Measurements from ENCODE around the gene PDE7B.
"Not testable (repeated sequence)": the region's sequence is repeated elsewhere in the genome, so short reads cannot be mapped to it uniquely, and the experiment has no call there.

Gene PDE7B

DNA sequence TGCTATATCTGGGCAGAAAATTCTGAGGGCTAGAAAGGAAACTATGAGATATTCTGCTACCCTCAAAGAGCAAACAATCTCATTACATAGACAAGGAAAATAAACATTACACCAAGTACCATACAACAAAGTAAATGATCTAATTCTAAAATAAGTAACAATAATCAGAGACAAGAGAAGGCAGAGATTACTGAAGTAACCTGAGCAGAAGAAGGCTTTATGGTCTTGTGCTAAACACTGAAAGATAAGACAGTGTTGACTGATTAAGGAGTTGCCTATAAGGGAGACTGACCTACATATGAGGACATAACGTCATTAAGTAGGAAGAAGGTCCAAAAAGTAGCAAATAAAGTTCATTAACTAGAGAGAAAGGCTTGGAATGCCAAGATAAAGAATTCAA lies 264.4 kb downstream of the PDE7B start:
- no peak for DNase-seq

DNA sequence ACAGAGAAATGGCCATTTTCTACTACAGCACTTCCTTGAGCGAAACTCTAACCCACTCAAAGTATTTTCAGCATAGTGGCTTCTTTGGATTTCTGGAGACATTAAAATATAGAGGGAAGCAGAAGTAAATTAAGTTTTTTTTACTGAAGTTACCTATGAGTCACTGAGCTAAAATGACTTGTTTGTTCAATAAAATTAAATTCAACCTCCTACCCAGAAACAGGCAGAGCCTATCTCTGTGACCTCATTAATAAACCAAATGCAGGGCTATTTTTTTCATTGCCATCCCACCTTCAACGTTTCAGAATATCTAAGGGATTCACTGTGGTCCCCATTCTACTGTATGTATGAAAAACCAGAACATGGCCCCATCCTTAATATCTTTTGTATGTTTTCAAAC lies 265.6 kb downstream of the PDE7B start:
- no peak for DNase-seq

DNA sequence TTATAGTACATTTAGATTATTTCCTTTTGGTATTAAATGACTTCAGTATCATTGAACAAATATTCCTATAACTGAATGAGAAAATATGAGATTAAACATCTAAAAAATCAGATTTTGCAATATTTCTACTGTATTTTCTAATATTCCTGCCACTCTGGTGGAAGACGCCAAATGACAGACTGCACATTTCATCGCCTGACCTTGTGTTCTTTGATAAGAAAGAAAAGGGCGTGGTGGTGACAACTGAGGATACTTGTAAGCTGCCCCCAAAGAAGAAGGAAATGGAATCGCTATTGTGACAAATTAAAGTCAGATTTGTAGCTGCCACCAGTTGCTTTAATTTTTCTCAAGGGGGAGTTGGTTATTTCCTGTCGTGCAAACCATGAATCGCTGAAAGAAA lies 267.3 kb downstream of the PDE7B start:
- DNase-seq, result no peak

DNA sequence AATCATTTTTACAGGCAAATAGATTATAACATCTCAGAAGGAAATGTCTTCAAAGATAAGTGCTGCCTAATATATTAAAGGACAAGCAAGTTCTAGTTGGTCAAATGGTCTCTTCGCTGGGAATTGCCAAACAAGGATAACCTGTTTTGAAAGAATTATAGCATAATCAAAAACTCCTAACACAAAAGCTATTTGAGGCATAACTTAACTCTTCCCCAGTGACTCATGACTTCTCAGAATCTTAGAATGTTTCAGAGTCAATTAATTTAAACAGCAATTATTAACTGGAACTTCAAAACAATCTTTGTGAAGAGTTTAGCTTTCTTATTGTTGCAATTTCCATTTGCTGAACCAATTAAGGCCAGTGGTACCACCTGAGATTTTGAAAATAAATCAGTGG lies 272.0 kb downstream of the PDE7B start:
- no peak for DNase-seq

DNA sequence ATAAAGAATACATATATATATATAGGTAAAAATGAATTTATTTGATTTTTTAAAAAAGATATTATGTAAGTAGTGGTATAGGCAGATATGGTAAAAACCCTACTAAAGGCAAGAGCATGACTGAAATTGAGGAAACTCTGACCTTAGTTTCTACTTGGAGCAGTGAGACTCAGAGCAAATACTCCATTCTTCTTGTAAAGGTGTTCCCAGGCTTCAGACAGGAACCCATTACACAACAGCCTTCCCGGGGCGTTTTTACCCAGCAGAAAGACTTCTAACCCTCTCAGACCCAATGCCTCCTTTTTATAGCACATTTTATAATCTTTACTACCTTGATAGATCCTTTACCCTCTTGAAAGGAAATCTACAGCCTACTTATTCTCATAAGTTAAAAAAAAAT lies 274.1 kb downstream of the PDE7B start:
- DNase-seq, result no peak

DNA sequence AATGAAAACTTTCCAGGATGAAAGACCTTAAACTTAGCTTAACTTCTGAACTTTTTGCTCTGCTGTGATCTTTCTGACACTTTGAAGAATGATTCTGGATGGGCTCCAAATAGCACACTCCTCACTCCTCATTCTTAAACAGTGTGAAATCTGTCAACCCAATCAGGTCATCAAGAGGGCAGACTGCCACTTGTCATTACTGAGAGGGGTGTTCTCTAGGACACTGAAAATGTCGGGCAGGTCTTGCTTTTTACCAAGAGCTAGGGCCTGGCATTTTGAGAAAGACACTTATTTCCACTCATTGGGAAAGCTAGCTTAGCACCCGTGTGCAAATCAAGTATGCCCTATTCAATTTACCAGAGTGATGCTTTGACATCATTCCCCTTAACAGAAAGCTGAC lies 276.4 kb downstream of the PDE7B start:
- no peak for DNase-seq

DNA sequence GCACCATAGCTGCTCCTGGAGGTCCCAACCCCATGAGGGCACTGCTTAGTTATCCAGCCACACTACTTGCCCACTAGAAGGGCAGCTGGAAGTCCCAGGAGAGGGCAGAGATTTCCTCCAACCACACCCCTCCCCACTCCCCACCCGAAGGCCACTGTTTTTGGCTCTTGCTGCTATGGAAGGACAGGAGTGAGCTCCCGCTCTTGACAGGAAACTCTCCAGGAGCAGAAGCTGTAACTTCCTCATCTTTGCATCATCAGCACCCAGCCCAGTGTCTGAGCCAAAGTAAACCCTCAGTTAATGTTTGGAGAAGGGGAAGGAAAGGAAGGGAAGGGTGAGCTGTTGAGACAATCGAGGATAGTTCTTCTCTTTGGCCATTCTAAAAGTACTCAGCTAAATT lies 277.9 kb downstream of the PDE7B start:
- no peak for DNase-seq

DNA sequence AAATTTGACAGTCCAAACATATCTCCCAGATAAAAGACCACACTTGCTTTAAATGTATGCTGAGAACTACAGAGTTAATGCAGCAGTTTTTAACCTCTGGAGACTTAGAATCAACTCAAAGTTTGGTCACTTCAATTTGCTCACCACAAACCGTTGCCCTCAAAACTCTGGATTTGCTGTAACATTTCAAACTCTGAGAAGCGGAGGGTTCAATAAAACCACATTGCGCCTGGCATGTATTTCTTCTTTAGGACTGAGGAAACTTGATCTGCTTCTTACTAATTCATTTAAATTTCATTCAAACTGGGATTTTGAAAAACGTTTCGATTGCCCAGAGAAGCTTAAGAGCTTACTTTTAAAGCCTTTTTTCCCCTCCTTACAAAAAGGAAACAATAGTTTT lies 282.8 kb downstream of the PDE7B start:
- no peak for DNase-seq

DNA sequence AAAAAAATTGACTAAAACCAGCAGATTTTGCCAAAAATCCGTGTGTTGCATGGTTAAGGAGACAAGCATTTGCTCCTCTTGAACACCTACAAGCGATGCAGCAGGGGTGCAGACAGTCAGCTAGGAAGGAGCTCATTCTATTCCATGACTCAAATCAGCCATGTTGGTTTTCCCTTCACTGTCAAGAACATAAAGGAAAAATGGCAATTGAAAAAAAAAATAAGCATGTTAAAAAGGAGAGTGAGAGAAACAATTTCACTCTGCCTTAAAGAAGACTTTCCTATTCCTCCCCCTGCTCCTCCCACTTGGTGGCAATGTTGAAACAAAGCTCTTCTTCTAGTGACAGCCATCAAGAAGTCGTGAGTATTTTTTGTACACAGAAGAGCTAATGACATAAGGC lies 283.2 kb downstream of the PDE7B start:
- no peak for DNase-seq

DNA sequence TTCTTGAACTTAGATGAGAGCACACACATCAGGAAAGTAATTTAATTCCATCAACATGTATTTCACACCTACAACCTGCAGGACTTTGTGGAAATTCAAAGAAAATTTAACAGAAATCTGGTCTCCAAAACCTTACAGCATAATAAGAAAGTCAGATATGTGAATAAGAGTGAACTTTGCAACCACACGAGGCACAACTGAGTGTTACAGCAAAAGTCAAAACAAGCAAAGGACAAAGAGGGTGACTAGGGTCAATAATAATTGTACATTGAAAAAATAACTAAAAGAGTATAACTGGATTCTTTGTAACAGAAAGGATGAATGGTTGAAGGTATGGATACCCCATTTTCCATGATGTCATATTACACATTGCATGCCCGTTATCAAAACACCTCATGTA lies 284.8 kb downstream of the PDE7B start:
- DNase-seq, result no peak

DNA sequence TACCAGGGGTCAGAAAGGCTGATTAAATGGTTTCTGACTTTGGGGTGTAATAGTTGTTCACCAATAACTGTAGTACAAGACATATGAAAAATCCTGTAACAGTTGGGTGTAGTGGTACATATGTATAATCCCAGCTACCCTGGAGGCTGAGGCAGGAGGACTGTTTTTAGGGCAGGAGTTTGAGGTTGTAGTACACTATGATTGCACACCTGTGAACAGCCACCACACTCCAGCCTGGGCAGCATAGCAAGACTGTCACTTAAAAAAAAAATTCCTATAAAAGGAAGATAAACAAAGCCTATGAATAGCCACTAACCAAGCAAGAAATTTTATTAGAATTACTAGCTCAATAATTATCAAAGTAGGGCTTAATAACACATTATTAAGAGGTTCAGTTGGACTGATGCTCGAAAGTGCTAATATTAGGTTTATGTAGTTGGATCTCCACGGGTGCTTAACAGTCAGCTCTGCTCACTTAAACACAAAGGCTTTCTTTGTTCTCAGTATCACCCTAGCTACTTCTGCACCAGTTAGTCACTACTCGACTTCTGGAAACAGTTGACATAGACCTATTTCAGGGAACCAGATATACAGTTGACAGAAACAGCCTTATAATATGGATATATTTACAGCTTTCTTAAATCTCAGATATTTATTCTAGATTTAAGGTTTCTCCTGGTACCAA lies 285.6 kb downstream of the PDE7B start:
- no peak for DNase-seq

DNA sequence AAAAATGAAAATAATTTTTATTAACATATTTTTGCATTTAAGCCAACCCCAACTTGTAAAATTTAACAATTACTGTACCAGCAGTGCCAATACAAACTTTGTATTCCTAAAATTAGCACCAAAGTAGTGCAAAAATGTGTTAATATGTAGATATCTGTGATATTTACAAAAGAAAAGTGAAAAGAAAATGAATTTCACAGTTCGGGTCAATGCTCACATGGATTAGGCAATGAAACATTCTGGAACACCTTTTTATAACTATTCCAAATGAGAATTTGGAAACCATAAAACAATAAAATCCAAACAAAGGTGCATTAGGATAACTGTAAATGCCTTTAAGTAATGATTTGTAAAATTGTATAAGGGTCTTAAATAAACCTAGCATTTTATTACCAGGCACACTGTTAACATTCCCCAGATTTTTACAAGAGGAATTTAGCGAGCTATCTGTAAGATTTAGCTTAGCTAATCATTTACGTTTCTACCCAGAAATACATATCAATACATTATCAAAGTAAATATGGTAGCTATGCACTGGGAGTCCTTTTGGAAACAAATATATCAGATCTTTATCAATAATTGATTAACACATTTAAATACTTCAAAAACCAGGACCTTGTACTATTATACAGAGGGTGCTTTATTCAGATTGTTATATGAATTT lies 286.4 kb downstream of the PDE7B start:
- no peak for DNase-seq

DNA sequence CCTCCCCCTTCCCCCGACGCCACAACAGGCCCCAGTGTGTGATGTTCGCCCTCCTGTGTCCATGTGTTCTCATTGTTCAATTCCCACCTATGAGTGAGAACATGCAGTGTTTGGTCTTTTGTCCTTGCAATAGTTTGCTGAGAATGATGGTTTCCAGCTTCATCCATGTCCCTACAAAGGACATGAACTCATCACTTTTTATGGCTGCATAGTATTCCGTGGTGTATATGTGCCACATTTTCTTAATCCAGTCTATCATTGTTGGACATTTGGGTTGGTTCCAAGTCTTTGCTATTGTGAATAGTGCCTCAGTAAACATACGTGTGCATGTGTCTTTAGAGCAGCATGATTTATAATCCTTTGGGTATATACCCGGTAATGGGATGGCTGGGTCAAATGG lies 287.6 kb downstream of the PDE7B start:
- DNase-seq, result not testable (repeated sequence)

DNA sequence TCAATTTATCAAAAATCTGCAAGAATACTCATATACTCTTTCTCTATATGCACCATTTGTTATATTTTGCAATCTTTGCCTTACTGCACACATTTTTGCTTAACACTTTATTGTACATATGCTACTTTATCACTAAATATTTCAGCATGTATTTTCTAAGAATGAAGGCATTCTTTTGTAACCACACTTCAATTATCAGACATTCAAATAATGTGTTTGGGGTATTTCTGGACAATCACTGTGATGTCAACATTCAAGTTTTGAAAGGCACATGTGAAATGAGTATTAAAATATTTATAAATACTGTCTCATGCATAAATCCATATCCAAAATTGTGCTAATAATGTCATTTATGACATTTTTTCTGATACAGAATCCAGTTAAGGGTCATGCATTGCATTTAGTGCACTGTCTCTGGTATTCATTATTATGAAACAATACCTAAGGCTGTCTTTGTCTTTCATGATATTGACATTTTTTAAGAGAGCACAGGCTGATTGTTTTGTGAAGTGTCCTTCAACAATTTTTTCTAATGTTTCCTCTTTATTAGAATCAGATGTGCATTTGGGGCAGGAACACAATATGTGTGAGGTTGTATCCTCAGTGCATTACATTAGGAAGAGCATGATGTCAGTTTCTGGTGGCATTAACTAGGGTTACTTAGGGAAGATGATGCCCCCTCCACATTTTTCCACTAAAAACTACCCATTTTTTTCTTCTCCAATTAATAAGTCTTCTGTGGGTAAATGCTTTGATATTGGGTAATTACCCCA lies 292.9 kb downstream of the PDE7B start:
- DNase-seq, result no peak

DNA sequence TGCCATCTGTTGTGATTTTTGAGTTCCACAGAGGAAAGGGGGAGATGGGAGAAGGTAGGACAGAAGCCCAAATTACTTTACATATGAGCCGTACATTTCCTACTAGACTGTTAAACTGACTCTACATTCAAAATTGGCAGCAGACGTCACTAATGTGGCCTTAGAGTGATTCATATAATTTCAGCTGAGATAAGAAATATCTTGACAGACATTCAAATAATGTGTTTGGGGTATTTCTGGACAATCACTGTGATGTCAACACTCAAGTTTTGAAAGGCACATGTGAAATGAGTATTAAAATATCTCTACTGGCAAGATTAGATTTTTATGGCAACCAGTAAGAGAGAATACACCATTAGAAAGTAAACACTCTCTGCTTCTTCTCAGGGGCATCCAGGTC lies 294.6 kb downstream of the PDE7B start:
- no peak for DNase-seq

DNA sequence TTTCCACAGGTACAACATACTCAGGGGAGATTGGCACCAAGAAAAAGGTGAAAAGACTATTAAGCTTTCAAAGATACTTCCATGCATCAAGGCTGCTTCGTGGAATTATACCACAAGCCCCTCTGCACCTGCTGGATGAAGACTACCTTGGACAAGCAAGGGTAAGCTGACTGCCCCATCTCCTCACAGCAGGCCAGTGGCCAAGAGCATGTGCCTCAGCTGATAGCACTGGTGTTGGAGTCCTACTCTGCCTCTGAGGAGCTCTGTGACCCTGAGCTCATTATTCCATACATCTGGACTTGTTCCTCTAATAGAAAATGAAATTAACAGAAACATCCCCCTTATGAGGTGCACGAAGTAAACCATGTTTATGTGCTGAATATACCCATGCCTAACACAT lies 295.8 kb downstream of the PDE7B start:
- DNase-seq, result no peak

DNA sequence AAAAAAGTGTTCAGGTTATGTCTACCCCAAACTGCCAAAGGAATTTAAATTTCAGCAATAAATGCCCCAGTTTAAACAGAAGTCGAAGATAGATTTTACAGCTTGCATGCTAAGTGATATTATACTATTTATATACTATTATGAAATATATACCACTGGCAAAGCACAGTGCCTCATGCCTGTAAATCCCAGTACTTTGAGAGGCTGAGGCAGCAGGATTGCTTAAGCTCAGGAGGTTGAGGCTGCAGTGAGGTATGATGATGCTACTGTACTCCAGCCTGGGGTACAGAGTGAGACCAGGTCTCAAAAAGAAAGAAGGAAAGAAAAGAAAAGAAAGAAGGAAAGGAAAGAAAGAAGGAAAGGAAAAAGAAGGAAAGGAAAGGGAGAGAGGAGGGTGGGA lies 296.6 kb downstream of the PDE7B start:
- DNase-seq, result no peak

DNA sequence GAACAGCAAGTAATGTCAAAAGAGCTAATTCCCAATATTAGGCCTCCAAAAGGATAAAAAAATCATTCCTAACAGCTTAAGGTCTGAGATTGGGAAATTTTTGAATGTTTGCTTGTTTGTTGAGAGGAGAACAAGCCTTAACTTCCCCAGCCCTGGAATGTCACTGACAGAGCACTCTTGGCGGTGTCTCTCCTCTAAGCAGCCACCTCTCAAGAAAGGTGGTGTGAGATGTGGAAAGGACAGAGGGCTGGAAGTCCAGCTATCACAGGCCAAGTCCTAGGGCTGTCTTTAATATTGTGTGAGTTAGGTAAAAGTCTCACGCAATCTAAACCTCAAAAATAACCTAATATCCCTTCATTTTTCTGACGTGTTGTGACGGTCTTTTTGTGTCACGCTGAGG lies 297.0 kb downstream of the PDE7B start:
- no peak for DNase-seq

DNA sequence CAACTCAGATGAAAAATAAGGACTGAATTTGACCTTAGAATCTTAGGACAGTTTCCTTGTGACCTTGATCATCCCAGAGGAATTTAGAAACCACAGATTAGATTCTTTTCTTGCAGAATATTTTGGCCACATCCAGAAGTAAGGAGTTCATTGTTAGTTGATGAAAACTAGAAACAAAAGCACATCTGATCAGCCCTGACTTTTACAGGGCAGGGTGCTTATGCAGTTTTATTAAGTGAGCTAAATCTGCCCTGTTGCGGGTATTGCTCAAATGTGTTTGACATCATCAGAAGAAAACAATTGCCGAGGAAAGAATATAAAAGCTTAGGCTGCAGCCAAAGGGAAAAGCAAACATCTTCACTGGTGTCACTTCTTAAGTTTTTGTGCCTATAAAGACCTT lies 297.8 kb downstream of the PDE7B start:
- no peak for DNase-seq

DNA sequence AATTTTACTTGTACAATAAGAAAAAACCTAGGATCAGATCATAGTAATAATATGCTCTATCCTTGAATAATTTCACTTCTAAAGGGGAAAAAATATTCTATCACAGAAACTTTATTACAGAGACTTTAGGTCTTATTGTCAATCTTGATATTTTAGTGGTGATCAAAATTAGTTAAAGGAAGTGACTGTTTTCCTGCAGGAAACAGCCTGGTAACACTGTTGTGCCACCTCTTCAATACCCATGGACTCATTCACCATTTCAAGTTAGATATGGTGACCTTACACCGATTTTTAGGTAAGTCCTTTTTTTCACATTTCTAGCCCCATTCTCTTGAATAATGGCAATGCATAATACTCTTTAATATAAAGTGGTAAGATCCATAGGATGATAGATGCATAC lies 299.5 kb downstream of the PDE7B start:
- no peak for DNase-seq

DNA sequence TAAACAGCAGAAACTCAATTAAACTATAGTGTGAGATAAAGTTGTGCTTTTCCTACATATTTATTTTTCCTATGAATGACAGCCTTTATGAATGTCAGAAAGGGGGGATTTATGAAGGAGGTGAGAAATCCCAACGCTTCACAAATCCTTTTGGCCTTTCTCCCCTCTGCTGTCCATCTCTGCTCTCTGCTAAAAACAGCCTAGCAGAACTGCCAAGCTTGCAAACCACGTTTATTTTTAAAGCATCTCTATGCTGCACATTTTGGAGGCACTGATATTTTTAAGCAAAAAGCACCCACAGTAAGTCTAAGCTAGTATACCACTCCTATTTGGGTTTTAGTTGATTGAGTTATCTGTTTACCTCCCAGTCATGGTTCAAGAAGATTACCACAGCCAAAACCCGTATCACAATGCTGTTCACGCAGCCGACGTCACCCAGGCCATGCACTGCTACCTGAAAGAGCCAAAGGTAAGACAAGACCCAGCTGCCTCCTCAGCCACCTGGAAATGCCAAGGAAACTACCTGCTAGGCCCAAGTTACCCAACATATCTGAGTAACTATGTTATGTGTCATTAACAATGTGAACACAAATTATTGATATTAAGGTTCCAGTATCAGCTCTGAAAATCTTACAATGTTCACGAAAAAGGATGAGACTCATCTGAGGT lies 302.3 kb downstream of the PDE7B start:
- DNase-seq, result no peak

DNA sequence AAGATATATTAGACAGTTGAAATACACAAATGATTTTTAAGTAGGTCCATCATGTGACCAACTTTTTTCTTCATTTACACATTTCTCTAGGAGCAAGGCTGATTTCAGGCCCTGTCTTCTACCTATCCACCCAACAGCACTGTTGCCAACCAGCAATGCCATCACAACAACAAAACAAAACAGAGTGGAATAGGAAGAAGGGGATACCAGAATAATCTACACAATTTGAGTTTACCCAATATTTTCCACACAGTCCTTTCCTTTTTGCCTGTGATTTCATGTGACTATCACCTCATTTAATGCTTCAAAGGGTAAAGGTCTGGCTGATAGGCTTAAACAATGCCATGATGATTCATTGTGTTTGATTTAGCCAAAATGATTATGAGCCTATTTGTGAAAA lies 303.7 kb downstream of the PDE7B start:
- no peak for DNase-seq

DNA sequence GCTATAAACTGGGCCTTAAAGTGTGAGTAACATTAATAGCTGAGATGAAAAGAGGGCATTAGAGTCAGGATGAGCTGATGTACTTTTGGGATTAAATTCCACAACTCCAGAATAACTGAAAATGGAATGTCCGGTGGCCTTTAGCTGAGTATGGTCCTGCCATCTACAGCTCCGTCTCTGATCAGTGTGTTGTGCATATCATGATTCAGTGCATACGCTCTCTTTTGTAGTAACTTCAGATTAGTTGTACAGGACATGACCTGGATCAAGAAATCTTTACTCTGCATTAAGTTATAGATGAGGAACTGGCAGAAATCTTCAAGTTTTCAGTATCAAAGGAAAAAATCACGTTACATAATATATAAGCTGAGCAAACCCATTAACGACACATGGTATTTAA lies 306.2 kb downstream of the PDE7B start:
- DNase-seq, result no peak

DNA sequence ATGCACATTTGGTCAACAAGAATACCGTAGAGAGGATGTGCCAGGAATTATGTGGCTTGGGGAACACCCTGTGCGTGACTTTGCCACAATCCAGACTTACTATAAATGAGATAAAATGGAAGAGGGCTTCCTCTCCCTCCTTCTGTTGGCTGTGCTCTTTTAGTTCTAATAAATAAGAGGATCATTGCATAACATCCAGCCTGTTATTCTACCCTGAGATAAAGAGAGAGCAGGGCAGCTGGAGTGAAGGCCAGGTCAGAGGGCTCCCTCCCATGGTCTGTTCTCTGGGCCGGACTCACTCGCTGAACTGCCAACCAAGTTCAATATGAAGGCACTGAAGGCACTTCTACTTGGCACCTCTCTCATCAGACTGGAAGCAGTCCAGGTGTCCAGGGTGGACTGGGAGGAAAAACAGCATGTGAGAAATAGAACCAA lies 306.9 kb downstream of the PDE7B start:
- DNase-seq, result no peak
